Measurements from ENCODE around the gene VAMP8.
A peak's percentile ranks its signal among the peaks of the same experiment; 100 is the strongest.
"Not testable (repeated sequence)": the region's sequence is repeated elsewhere in the genome, so short reads cannot be mapped to it uniquely, and the experiment has no call there.

VAMP8 gene

GRCh38 chr2:85547859-85548607 lies 29.4 kb upstream of the VAMP8 start:
- DNase-seq = no peak

- DNase-seq = no peak
Observed at GRCh38 chr2:85548608-85548900, 28.8 kb upstream of the VAMP8 start.

- no peak for DNase-seq
Observed at GRCh38 chr2:85549095-85549494, 28.3 kb upstream of the VAMP8 start.

GRCh38 chr2:85549826-85550225 lies 27.6 kb upstream of the VAMP8 start:
- DNase-seq = no peak

GRCh38 chr2:85550486-85550885 lies 26.9 kb upstream of the VAMP8 start:
- no peak for DNase-seq

- peak; percentile 10 for DNase-seq
Observed at GRCh38 chr2:85551698-85552678, 25.4 kb upstream of the VAMP8 start.

- DNase-seq = no peak
Observed at GRCh38 chr2:85553184-85553583, 24.2 kb upstream of the VAMP8 start.

GRCh38 chr2:85554980-85555612 lies 22.3 kb upstream of the VAMP8 start:
- no peak for DNase-seq

GRCh38 chr2:85557130-85557529 lies 20.3 kb upstream of the VAMP8 start:
- no peak for DNase-seq

- no peak for DNase-seq
Observed at GRCh38 chr2:85558160-85558559, 19.2 kb upstream of the VAMP8 start.

- not testable (repeated sequence) for DNase-seq
Observed at GRCh38 chr2:85560403-85560726, 17.0 kb upstream of the VAMP8 start.

GRCh38 chr2:85560812-85561279 lies 16.5 kb upstream of the VAMP8 start:
- no peak for DNase-seq

GRCh38 chr2:85561280-85562212 lies 15.8 kb upstream of the VAMP8 start, which contains the start of gene GGCX:
GGCX (minus strand) TSS chr2:85561493; CDS start chr2:85561428, 65 bp downstream.
- DNase-seq = peak; percentile 25

- DNase-seq = no peak
Observed at GRCh38 chr2:85564144-85564563, 13.2 kb upstream of the VAMP8 start.

GRCh38 chr2:85566265-85566664 lies 11.1 kb upstream of the VAMP8 start:
- no peak for DNase-seq

GRCh38 chr2:85575739-85576138 lies 1.6 kb upstream of the VAMP8 start:
- DNase-seq = no peak

- DNase-seq = no peak
Observed at GRCh38 chr2:85577063-85577385, 362 bp upstream of the VAMP8 start.

- no peak for DNase-seq
Observed at GRCh38 chr2:85578243-85579180, 1.1 kb downstream of the VAMP8 start.

GRCh38 chr2:85579266-85579935 lies 2.0 kb downstream of the VAMP8 start:
- no peak for DNase-seq

- no peak for DNase-seq
Observed at GRCh38 chr2:85580206-85580605, 2.8 kb downstream of the VAMP8 start.

GRCh38 chr2:85582492-85582891 lies 5.1 kb downstream of the VAMP8 start:
- no peak for DNase-seq
